HG03097 (cell line): ENCODE data around the gene RRP9.
"Not testable (repeated sequence)": the region's sequence is repeated elsewhere in the genome, so short reads cannot be mapped to it uniquely, and the experiment has no call there.

Source experiments
- ATAC-seq: cut with Tn5 transposase; IDR thresholded peaks from one replicate; pipeline ENCODE4 v1.9.1; 2021; ENCODE audit not compliant: unreplicated experiment, low FRiP score

RRP9 gene

GRCh38 chr3:51916418-51916817 lies 25.3 kb downstream of the RRP9 start:
- ATAC-seq: no peak

DNA sequence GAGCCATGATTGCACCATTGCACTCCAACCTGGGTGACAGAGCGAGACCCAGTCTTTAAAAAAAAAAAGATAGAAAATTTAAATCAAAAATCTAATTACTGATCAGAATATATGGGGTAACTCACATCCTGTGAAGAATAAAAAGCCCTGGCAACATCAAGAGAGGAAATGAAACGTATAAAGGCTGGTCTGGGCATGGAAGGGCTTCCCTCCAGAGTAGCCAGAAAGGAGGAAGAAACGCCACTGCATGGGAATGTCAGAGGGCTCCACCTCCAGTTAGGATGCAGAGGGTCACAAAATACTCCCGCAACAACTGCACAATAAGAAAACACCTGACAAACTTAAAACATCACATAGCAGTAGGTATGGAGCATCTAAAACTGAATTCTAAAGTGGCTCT lies 33.7 kb downstream of the RRP9 start:
- no peak for ATAC-seq

GRCh38 chr3:51904034-51904823 lies 37.5 kb downstream of the RRP9 start:
- no peak for ATAC-seq

GRCh38 chr3:51902361-51902760 lies 39.3 kb downstream of the RRP9 start:
- not testable (repeated sequence) for ATAC-seq

- not testable (repeated sequence) for ATAC-seq
Observed at GRCh38 chr3:51900043-51900442, 41.7 kb downstream of the RRP9 start.

DNA sequence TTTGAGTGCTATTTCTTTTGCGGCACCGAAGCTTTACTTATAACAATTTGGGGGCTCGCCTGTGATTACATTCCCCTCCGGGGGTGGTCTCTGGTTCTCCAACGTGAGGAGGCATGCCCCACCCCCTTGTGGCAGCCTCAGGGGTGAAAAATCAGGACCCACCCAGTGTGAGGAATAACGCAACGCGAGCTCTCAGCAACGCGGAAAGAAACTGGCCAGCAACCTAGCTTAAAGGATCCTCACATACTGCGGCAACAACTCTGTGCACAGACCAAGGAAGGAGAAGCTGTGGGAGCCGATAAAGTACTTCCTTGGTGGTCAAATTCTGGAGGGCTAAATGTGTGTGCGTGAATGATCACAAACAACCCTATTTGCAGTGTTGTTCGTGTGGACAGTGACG lies 44.3 kb downstream of the RRP9 start:
- no peak for ATAC-seq

DNA sequence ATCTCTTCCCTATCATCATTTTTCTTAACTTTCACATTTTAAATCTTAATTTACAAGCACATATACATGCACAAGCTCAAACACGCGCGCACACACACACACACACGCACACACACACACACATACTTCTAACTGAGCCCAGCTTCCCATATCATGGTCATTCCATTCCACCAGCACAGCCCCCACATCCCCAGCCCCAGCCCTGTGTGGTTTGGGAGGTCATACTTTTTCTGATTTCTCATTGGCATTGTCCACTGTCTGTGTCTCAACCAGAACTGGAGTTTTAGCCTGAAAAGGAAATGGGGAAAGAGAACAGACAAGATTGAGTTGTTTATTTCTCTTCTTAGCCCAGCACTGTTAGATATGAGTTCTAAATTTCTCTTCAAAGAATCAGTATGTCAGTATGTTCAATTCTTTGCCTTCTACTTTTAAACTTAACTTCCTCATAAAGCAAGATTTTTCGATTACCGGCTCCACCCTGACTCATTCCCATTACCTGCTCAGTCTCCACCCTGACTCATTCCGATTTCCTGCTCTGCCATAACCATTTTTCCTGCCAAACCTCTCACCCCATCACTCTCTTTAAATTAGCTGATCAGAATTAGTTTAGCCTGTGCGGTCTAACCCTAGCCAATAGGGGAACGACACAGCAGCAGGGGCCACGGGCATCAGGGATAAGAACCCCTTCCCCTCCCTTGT lies 44.9 kb downstream of the RRP9 start:
- no peak for ATAC-seq

DNA sequence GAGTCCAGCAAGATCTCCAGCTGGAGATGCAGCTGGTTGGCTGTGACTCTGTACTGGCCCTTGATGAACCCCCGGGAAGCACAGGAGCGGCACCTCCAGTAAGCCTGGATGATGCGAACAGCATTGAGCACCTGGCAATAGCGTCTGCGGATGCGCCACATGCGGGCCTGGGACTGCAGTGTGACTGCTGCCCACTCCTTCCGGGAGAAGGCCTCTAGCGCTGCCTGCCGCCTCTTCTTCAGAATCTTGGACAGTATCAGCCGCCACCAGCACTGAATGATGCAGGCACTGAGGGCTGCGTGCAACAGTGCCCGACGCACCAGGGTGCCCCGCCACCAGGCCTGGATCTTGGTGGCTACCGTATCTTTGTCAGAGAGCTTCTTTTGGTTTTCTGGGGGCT lies 46.8 kb downstream of the RRP9 start:
- ATAC-seq: no peak

DNA sequence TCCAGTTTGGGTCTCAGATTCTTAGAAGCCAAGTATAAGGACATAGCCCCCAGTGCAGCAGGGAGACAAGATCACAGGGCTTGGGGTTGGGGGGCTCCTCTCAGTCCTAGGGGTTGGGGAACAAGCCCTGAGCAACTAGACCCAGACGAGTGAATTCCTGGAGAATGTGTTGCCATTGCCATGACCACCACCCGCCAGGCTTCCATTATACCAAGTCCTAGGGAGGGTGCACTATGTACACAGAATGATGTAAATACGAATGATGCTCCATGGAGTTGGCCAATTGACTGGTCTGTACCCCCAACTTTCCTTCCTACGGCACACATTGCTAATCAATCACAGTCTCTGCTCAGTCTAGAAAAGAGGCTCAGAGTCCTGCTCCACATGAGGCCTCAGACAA lies 47.3 kb downstream of the RRP9 start:
- ATAC-seq: no peak

GRCh38 chr3:51891242-51892039 lies 50.3 kb downstream of the RRP9 start:
- ATAC-seq: no peak

- no peak for ATAC-seq
Observed at GRCh38 chr3:51888463-51889105, 53.1 kb downstream of the RRP9 start.

DNA sequence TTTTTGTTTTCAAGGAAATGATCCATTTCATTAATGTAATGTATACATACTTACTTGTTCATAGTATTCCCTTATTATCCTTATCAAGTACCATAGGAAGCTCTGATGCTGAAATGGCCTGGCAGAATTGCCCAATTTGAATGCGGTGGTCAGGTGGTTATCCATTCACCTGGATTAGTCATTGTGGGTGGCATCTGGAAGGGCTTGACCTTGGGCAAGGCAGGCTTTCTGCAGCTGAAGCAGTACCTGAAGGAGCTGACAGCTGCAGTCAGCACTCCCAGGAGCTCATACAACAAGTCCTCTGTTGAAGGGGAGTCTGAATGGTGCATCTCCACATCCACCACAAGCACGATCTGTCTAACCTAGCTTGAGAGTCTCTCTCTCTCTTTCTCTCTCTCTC lies 54.1 kb downstream of the RRP9 start:
- no peak for ATAC-seq

GRCh38 chr3:51886447-51886846 lies 55.3 kb downstream of the RRP9 start:
- no peak for ATAC-seq
